ENCODE measurements around the gene E4F1.
A peak's percentile ranks its signal among the peaks of the same experiment; 100 is the strongest.

The E4F1 gene

GRCh38 chr16:2208772-2209171, 14.6 kb upstream of the E4F1 start:
- TF ChIP-seq CTCF (conservative IDR thresholded peaks at IDR 0.05): no peak
- H3K27ac ChIP-seq: no peak overlapping the region

GRCh38 chr16:2209258-2210008, 14.0 kb upstream of the E4F1 start:
- H3K27ac ChIP-seq: no peak overlapping the region
- TF ChIP-seq CTCF (conservative IDR thresholded peaks at IDR 0.05): no peak

GRCh38 chr16:2210009-2210332, 13.4 kb upstream of the E4F1 start:
- no peak overlapping the region for H3K27ac ChIP-seq
- TF ChIP-seq CTCF (conservative IDR thresholded peaks at IDR 0.05): no peak

- peak within 1 kb of the TSS; percentile 75 for H3K27ac ChIP-seq
Measured at GRCh38 chr16:2210386-2211365, 12.7 kb upstream of the E4F1 start, which contains the start of gene BRICD5. BRICD5 (minus strand) TSS chr16:2210863; CDS start chr16:2210833, 30 bp downstream.

GRCh38 chr16:2211923-2212347, 11.5 kb upstream of the E4F1 start:
- TF ChIP-seq CTCF (conservative IDR thresholded peaks at IDR 0.05): no peak
- peak overlapping the region; percentile 75 for H3K27ac ChIP-seq

More at GRCh38 chr16:2210386-2211365, 12.7 kb upstream of the E4F1 start, which contains the start of gene BRICD5:
- no peak for TF ChIP-seq CTCF (conservative IDR thresholded peaks at IDR 0.05)

- TF ChIP-seq CTCF (conservative IDR thresholded peaks at IDR 0.05): no peak
- H3K27ac ChIP-seq: peak overlapping the region; percentile 75
Measured at GRCh38 chr16:2212362-2213324, 10.7 kb upstream of the E4F1 start.
